WTC11 (cell line): ENCODE results near the gene ZSWIM6. TPM values are rescaled to one million over a fixed set of nuclear protein-coding genes. Genes with fewer than 3 reads are reported as not detected.

ENCODE experiments used
- ATAC-seq: fragments of 200-7000 bp; cut with Tn5 transposase; 2 replicates; pipeline ENCODE4 v1.10.0; 2021; ENCODE audit warnings: mild to moderate bottlenecking, moderate library complexity
- CTCF ChIA-PET: fragments of 300-600 bp; sonication (Branson Sonifier 250); formaldehyde crosslinking; loops from one replicate; lab custom pipeline; 2021; ENCODE audit warnings: antibody characterized with exemption; lab: Charles Lee
- POLR2A ChIA-PET: fragments of 350-600 bp; sonication (Branson Sonifier 250); formaldehyde crosslinking; loops from one replicate; lab custom pipeline; 2021; ENCODE audit warnings: antibody characterized with exemption; lab: Charles Lee
- DNase-seq: peaks from one replicate; pipeline ENCODE4 v3.0.0; 2021; ENCODE audit warnings: low spot score
- H3K27ac Mint-ChIP-seq: 2 replicates; pipeline ENCODE4 v1.8.0; 2021; ENCODE audit warnings: mixed read lengths
- H3K27me3 Mint-ChIP-seq: 2 replicates; pipeline ENCODE4 v1.8.0; 2021; ENCODE audit warnings: low read depth, mild to moderate bottlenecking, moderate library complexity, mixed read lengths
- H3K36me3 Mint-ChIP-seq: 2 replicates; pipeline ENCODE4 v1.8.0; 2021; ENCODE audit warnings: mixed read lengths
- H3K4me1 Mint-ChIP-seq: 2 replicates; pipeline ENCODE4 v1.8.0; 2022; ENCODE audit warnings: mixed read lengths
- H3K4me3 Mint-ChIP-seq: 2 replicates; pipeline ENCODE4 v1.8.0; 2021; ENCODE audit warnings: mild to moderate bottlenecking, moderate library complexity, mixed read lengths
- H3K9me3 Mint-ChIP-seq: 2 replicates; pipeline ENCODE4 v1.8.0; 2021; ENCODE audit warnings: mixed read lengths
- ATF1 ChIP-seq: sonication (generic); formaldehyde crosslinking; IDR thresholded peaks from 2 replicates; pipeline ENCODE4 v1.8.1; 2023; ENCODE audit warnings: mild to moderate bottlenecking, moderate library complexity, missing genetic modification reagents
- FOXJ3 ChIP-seq: sonication (generic); formaldehyde crosslinking; IDR thresholded peaks from 2 replicates; pipeline ENCODE4 v1.9.0; 2021; ENCODE audit warnings: missing genetic modification reagents, mild to moderate bottlenecking, borderline replicate concordance
- HMGA2 ChIP-seq: fragments of 250-450 bp; sonication (Bioruptor Pico); IDR thresholded peaks from 2 replicates; pipeline ENCODE4 v1.4.0; 2021; ENCODE audit warnings: mild to moderate bottlenecking, moderate library complexity
- MXD4 ChIP-seq: fragments of 250-450 bp; sonication (Bioruptor Pico); IDR thresholded peaks from 2 replicates; pipeline ENCODE4 v1.8.0; 2021; ENCODE audit warnings: mild to moderate bottlenecking, moderate library complexity, borderline replicate concordance
- NFATC4 ChIP-seq: fragments of 250-450 bp; sonication (Bioruptor Pico); IDR thresholded peaks from 2 replicates; pipeline ENCODE4 v1.9.0; 2021; ENCODE audit warnings: mild to moderate bottlenecking
- SMAD4 ChIP-seq: sonication (generic); formaldehyde crosslinking; IDR thresholded peaks from 2 replicates; pipeline ENCODE4 v1.8.0; 2022; ENCODE audit warnings: mild to moderate bottlenecking, missing genetic modification reagents
- SOX15 ChIP-seq: fragments of 250-450 bp; sonication (Bioruptor Pico); IDR thresholded peaks from 2 replicates; pipeline ENCODE4 v1.9.0; 2021; ENCODE audit warnings: mild to moderate bottlenecking
- TEAD4 ChIP-seq: sonication (generic); formaldehyde crosslinking; IDR thresholded peaks from 2 replicates; pipeline ENCODE4 v1.8.0; 2022; ENCODE audit warnings: mild to moderate bottlenecking, missing genetic modification reagents
- ZNF232 ChIP-seq: sonication (generic); formaldehyde crosslinking; IDR thresholded peaks from 2 replicates; pipeline ENCODE4 v1.8.0; 2022; ENCODE audit warnings: mild to moderate bottlenecking, missing genetic modification reagents
- ZNF317 ChIP-seq: sonication (generic); formaldehyde crosslinking; IDR thresholded peaks from 2 replicates; pipeline ENCODE4 v1.8.1; 2023; ENCODE audit warnings: low read depth, mild to moderate bottlenecking, moderate library complexity, missing genetic modification reagents, borderline replicate concordance
- ZNF416 ChIP-seq: fragments of 250-450 bp; sonication (Bioruptor Pico); IDR thresholded peaks from 2 replicates; pipeline ENCODE4 v1.9.0; 2021; ENCODE audit warnings: mild to moderate bottlenecking, inconsistent platforms
- ZNF423 ChIP-seq: fragments of 250-450 bp; sonication (Bioruptor Pico); IDR thresholded peaks from 2 replicates; pipeline ENCODE4 v2.1.2; 2022; ENCODE audit warnings: mild to moderate bottlenecking, moderate library complexity
- total RNA-seq: library from RNA; stranded (reverse); gene quantifications from 3 replicates; pipeline ENCODE4 v1.2.3, GENCODE V29; 2021
- TF ChIP-seq, protein P1 (sequence below): sonication (generic); formaldehyde crosslinking; IDR thresholded peaks from 2 replicates; pipeline ENCODE4 v1.8.1; 2023; ENCODE audit warnings: mild to moderate bottlenecking, missing genetic modification reagents, moderate library complexity
- TF ChIP-seq, protein P2 (sequence below): sonication (generic); formaldehyde crosslinking; IDR thresholded peaks from 2 replicates; pipeline ENCODE4 v1.8.1; 2023; ENCODE audit warnings: mild to moderate bottlenecking, missing genetic modification reagents, moderate library complexity
- TF ChIP-seq, protein P3 (sequence below): sonication (generic); formaldehyde crosslinking; IDR thresholded peaks from 2 replicates; pipeline ENCODE4 v1.8.0; 2022; ENCODE audit warnings: mild to moderate bottlenecking, missing genetic modification reagents
- TF ChIP-seq, protein P4 (sequence below): fragments of 250-450 bp; sonication (Bioruptor Pico); IDR thresholded peaks from 2 replicates; pipeline ENCODE4 v1.9.0; 2021; ENCODE audit warnings: moderate library complexity, mild to moderate bottlenecking, inconsistent platforms, borderline replicate concordance
- TF ChIP-seq, protein P5 (sequence below): sonication (generic); formaldehyde crosslinking; IDR thresholded peaks from 2 replicates; pipeline ENCODE4 v1.8.0; 2023; ENCODE audit warnings: missing genetic modification reagents, mild to moderate bottlenecking, borderline replicate concordance
- TF ChIP-seq, protein P6 (sequence below): fragments of 250-450 bp; sonication (Bioruptor Pico); IDR thresholded peaks from 2 replicates; pipeline ENCODE4 v2.1.2; 2022; ENCODE audit warnings: mild to moderate bottlenecking, moderate library complexity
- TF ChIP-seq, protein P7 (sequence below): sonication (generic); formaldehyde crosslinking; IDR thresholded peaks from 2 replicates; pipeline ENCODE4 v1.8.0; 2023; ENCODE audit warnings: mild to moderate bottlenecking, missing genetic modification reagents

ZSWIM6 gene
- total RNA-seq, 1 experiment from 2014 or later: 12.5 TPM

DNA sequence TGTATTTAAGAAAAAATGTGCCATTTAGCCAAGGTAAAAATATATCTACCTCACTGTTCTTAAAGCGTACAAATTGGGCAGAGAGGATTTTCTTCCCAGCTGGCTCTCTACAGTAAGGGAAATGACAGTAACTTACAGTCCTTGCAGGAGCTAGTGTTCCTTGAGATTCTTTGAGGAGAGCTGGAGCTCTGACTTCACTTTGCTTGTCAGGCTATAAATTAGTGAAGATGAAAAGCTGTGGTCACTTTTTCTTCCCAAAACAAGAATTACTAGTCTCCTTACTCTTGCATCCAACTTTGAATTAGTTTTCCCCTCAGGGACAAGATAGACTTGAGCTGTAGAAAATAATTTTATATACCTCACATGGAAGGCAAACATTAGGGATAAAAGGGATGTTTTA lies 129.9 kb downstream of the ZSWIM6 start:
- POLR2A ChIA-PET: no interaction called here
- H3K4me3 Mint-ChIP-seq: no peak overlapping the region
- H3K27me3 Mint-ChIP-seq: no peaks in the 10 kb centered on the region
- no peak for DNase-seq
- TF ChIP-seq, protein P1, sequence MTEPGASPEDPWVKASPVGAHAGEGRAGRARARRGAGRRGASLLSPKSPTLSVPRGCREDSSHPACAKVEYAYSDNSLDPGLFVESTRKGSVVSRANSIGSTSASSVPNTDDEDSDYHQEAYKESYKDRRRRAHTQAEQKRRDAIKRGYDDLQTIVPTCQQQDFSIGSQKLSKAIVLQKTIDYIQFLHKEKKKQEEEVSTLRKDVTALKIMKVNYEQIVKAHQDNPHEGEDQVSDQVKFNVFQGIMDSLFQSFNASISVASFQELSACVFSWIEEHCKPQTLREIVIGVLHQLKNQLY: no peak
- TF ChIP-seq MXD4 (CRISPR knock-in tag) (no peak), TEAD4 (CRISPR knock-in tag) (no peak), FOXJ3 (CRISPR knock-in tag) (no peak), NFATC4 (CRISPR knock-in tag) (no peak), ZNF317 (no peak), ZNF416 (no peak), ATF1 (CRISPR knock-in tag) (no peak), SOX15 (CRISPR knock-in tag) (no peak), ZNF232 (CRISPR knock-in tag) (no peak), SMAD4 (CRISPR knock-in tag) (no peak), HMGA2 (CRISPR knock-in tag) (no peak), ZNF423 (CRISPR knock-in tag) (no peak)
- TF ChIP-seq, protein P2, sequence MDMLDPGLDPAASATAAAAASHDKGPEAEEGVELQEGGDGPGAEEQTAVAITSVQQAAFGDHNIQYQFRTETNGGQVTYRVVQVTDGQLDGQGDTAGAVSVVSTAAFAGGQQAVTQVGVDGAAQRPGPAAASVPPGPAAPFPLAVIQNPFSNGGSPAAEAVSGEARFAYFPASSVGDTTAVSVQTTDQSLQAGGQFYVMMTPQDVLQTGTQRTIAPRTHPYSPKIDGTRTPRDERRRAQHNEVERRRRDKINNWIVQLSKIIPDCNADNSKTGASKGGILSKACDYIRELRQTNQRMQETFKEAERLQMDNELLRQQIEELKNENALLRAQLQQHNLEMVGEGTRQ (CRISPR knock-in tag): no peak
- TF ChIP-seq, protein P3, sequence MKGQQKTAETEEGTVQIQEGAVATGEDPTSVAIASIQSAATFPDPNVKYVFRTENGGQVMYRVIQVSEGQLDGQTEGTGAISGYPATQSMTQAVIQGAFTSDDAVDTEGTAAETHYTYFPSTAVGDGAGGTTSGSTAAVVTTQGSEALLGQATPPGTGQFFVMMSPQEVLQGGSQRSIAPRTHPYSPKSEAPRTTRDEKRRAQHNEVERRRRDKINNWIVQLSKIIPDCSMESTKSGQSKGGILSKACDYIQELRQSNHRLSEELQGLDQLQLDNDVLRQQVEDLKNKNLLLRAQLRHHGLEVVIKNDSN (CRISPR knock-in tag): no peak
- TF ChIP-seq, protein P4, sequence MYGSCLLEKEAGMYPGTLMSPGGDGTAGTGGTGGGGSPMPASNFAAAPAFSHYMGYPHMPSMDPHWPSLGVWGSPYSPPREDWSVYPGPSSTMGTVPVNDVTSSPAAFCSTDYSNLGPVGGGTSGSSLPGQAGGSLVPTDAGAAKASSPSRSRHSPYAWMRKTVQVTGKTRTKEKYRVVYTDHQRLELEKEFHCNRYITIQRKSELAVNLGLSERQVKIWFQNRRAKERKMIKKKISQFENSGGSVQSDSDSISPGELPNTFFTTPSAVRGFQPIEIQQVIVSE: no peak
- TF ChIP-seq, protein P5, sequence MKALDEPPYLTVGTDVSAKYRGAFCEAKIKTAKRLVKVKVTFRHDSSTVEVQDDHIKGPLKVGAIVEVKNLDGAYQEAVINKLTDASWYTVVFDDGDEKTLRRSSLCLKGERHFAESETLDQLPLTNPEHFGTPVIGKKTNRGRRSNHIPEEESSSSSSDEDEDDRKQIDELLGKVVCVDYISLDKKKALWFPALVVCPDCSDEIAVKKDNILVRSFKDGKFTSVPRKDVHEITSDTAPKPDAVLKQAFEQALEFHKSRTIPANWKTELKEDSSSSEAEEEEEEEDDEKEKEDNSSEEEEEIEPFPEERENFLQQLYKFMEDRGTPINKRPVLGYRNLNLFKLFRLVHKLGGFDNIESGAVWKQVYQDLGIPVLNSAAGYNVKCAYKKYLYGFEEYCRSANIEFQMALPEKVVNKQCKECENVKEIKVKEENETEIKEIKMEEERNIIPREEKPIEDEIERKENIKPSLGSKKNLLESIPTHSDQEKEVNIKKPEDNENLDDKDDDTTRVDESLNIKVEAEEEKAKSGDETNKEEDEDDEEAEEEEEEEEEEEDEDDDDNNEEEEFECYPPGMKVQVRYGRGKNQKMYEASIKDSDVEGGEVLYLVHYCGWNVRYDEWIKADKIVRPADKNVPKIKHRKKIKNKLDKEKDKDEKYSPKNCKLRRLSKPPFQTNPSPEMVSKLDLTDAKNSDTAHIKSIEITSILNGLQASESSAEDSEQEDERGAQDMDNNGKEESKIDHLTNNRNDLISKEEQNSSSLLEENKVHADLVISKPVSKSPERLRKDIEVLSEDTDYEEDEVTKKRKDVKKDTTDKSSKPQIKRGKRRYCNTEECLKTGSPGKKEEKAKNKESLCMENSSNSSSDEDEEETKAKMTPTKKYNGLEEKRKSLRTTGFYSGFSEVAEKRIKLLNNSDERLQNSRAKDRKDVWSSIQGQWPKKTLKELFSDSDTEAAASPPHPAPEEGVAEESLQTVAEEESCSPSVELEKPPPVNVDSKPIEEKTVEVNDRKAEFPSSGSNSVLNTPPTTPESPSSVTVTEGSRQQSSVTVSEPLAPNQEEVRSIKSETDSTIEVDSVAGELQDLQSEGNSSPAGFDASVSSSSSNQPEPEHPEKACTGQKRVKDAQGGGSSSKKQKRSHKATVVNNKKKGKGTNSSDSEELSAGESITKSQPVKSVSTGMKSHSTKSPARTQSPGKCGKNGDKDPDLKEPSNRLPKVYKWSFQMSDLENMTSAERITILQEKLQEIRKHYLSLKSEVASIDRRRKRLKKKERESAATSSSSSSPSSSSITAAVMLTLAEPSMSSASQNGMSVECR (CRISPR knock-in tag): no peak
- TF ChIP-seq, protein P6, sequence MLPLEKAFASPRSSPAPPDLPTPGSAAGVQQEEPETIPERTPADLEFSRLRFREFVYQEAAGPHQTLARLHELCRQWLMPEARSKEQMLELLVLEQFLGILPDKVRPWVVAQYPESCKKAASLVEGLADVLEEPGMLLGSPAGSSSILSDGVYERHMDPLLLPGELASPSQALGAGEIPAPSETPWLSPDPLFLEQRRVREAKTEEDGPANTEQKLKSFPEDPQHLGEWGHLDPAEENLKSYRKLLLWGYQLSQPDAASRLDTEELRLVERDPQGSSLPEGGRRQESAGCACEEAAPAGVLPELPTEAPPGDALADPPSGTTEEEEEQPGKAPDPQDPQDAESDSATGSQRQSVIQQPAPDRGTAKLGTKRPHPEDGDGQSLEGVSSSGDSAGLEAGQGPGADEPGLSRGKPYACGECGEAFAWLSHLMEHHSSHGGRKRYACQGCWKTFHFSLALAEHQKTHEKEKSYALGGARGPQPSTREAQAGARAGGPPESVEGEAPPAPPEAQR: no peak
- TF ChIP-seq, protein P7, sequence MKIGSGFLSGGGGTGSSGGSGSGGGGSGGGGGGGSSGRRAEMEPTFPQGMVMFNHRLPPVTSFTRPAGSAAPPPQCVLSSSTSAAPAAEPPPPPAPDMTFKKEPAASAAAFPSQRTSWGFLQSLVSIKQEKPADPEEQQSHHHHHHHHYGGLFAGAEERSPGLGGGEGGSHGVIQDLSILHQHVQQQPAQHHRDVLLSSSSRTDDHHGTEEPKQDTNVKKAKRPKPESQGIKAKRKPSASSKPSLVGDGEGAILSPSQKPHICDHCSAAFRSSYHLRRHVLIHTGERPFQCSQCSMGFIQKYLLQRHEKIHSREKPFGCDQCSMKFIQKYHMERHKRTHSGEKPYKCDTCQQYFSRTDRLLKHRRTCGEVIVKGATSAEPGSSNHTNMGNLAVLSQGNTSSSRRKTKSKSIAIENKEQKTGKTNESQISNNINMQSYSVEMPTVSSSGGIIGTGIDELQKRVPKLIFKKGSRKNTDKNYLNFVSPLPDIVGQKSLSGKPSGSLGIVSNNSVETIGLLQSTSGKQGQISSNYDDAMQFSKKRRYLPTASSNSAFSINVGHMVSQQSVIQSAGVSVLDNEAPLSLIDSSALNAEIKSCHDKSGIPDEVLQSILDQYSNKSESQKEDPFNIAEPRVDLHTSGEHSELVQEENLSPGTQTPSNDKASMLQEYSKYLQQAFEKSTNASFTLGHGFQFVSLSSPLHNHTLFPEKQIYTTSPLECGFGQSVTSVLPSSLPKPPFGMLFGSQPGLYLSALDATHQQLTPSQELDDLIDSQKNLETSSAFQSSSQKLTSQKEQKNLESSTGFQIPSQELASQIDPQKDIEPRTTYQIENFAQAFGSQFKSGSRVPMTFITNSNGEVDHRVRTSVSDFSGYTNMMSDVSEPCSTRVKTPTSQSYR (CRISPR knock-in tag): no peak
- CTCF ChIA-PET: no interaction called here
- H3K4me1 Mint-ChIP-seq: peaks cover 26% of the 10 kb centered on the region
- no peak for ATAC-seq
- H3K9me3 Mint-ChIP-seq: no peaks in the 10 kb centered on the region
- no peak overlapping the region for H3K27ac Mint-ChIP-seq
- H3K36me3 Mint-ChIP-seq: no peaks in the 10 kb centered on the region
